NCI-H2196 (cell line): Measurements from ENCODE around the gene TTLL5.
"Not testable (repeated sequence)": the region's sequence is repeated elsewhere in the genome, so short reads cannot be mapped to it uniquely, and the experiment has no call there.

ENCODE experiments used
- DNase-seq: peaks from one replicate; lab custom pipeline; 2025; ENCODE audit not compliant: unreplicated experiment; lab: John Stamatoyannopoulos, UW

Gene TTLL5

GRCh38 chr14:75904311-75904710, 243.3 kb downstream of the TTLL5 start:
- no peak for DNase-seq

- DNase-seq: peak; percentile 22
Measured at GRCh38 chr14:75905147-75905904, 244.3 kb downstream of the TTLL5 start.

GRCh38 chr14:75906228-75906627, 245.2 kb downstream of the TTLL5 start:
- DNase-seq: no peak

GRCh38 chr14:75906680-75907280, 245.7 kb downstream of the TTLL5 start:
- peak; percentile 71 for DNase-seq

GRCh38 chr14:75907756-75908359, 246.8 kb downstream of the TTLL5 start:
- no peak for DNase-seq

- DNase-seq: peak; percentile 34
Measured at GRCh38 chr14:75909630-75910029, 248.6 kb downstream of the TTLL5 start.

- DNase-seq: no peak
Measured at GRCh38 chr14:75910048-75910447, 249.0 kb downstream of the TTLL5 start.

GRCh38 chr14:75911883-75912282, 250.8 kb downstream of the TTLL5 start:
- DNase-seq: no peak

- DNase-seq: no peak
Measured at GRCh38 chr14:75913183-75913582, 252.1 kb downstream of the TTLL5 start.

- DNase-seq: no peak
Measured at GRCh38 chr14:75915045-75915444, 254.0 kb downstream of the TTLL5 start.

- DNase-seq: no peak
Measured at GRCh38 chr14:75917322-75917945, 256.4 kb downstream of the TTLL5 start.

- DNase-seq: no peak
Measured at GRCh38 chr14:75917946-75918335, 256.9 kb downstream of the TTLL5 start.

GRCh38 chr14:75920421-75920820, 259.4 kb downstream of the TTLL5 start:
- DNase-seq: not testable (repeated sequence)

GRCh38 chr14:75925141-75925840, 264.2 kb downstream of the TTLL5 start:
- not testable (repeated sequence) for DNase-seq

- no peak for DNase-seq
Measured at GRCh38 chr14:75926431-75927115, 265.5 kb downstream of the TTLL5 start.

- DNase-seq: no peak
Measured at GRCh38 chr14:75927564-75928087, 266.6 kb downstream of the TTLL5 start.

GRCh38 chr14:75928690-75929181, 267.7 kb downstream of the TTLL5 start:
- no peak for DNase-seq

GRCh38 chr14:75933712-75934296, 272.8 kb downstream of the TTLL5 start:
- DNase-seq: no peak

GRCh38 chr14:75934998-75935628, 274.1 kb downstream of the TTLL5 start:
- no peak for DNase-seq
